SH-SY5Y (cell line): ENCODE data around the gene WDFY4.

ENCODE experiments used
- GATA2 ChIP-seq: IDR thresholded peaks from 2 replicates; pipeline ENCODE4 v1.6.1; 2011; ENCODE audit warnings: mild to moderate bottlenecking, low read depth, low read length
- GATA3 ChIP-seq: IDR thresholded peaks from 2 replicates; pipeline ENCODE4 v1.6.1; 2011; ENCODE audit warnings: low read depth, mild to moderate bottlenecking, low read length, moderate library complexity

DNA sequence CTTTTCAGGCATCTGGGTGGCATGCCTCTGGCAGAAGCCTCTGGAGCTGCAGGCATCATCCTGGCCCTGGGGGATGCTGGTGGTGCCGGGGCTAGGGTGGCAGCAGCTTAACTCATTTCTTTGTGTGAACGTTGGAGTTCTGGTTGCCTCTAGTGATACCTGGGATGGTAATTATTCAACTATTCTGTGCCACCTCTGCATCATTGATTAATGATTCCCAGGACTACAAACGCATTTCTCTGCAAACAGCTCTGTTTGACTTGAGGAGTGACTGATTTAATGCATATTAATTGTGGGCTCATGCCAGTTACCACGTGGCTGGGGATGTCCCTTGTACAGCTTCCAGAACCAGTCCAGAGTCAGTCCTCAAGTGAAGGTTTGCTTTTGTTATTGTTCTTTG, 199.0 kb downstream of the WDFY4 start:
- TF ChIP-seq GATA3 (no peak), GATA2 (no peak)
